ENCODE data around the gene CCNG2. TPM values are rescaled to one million over a fixed set of nuclear protein-coding genes. Genes with fewer than 3 reads are reported as not detected.
"Not testable (repeated sequence)": the region's sequence is repeated elsewhere in the genome, so short reads cannot be mapped to it uniquely, and the experiment has no call there.

CCNG2 gene
- total RNA-seq, 2 donors from 2014 or later: 34.0 to 145 TPM

- no peak for DNase-seq
- Histone ChIP-seq H3K36me3 (no peaks in the 10 kb centered on the region), H3K4me1 (no peaks in the 10 kb centered on the region), H3K9ac (ENCODE audit: low read depth in 2 of 2, low read length in 2 of 2) (no peak overlapping the region), H3K4me3 (no peak overlapping the region), H3K27ac (no peak overlapping the region), H3K9me3 (no peaks in the 10 kb centered on the region), H3K27me3 (no peaks in the 10 kb centered on the region)
- no peak for TF ChIP-seq CTCF (IDR thresholded peaks at IDR 0.05)
- intact Hi-C loops (cut with DNase I): no loop called here
These were observed 30.2 kb upstream of the CCNG2 start for GRCh38 chr4:77126809-77127208.

DNA sequence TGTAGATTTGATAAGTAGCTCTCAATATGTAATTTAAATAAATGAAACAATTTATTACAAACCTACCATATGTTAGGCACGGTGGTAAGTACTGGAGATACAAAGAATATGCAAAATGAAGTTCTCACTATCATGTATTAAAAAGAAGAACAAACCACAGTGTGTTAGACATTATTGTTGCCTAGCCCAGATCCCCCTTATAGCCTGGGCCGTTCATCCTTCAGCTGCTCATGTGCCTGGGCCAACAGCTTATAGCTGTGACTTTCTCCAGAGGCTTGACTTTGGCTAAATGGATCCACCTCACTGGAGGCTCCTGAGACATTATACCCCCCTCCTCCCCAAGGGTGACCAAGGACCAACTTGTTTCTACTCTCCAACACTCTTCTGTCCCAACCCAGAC lies 29.8 kb upstream of the CCNG2 start:
- H3K9ac ChIP-seq (ENCODE audit: low read depth in 2 of 2, low read length in 2 of 2): no peak overlapping the region
- TF ChIP-seq CTCF (IDR thresholded peaks at IDR 0.05): no peak
- H3K27me3 ChIP-seq: no peaks in the 10 kb centered on the region
- H3K4me1 ChIP-seq: no peaks in the 10 kb centered on the region
- peak overlapping the region; percentile 11 for H3K27ac ChIP-seq
- H3K4me3 ChIP-seq: no peak overlapping the region
- no peaks in the 10 kb centered on the region for H3K9me3 ChIP-seq
- intact Hi-C loops (cut with DNase I): no loop called here
- no peaks in the 10 kb centered on the region for H3K36me3 ChIP-seq
- DNase-seq: no peak

GRCh38 chr4:77127837-77128621 lies 29.0 kb upstream of the CCNG2 start:
- no peak overlapping the region for H3K9ac ChIP-seq (ENCODE audit: low read depth in 2 of 2, low read length in 2 of 2)
- TF ChIP-seq CTCF (IDR thresholded peaks at IDR 0.05): no peak
- H3K27me3 ChIP-seq: no peaks in the 10 kb centered on the region
- no peak overlapping the region for H3K4me3 ChIP-seq
- no peak for DNase-seq
- no peaks in the 10 kb centered on the region for H3K4me1 ChIP-seq
- H3K9me3 ChIP-seq: no peaks in the 10 kb centered on the region
- intact Hi-C loops (cut with DNase I): no loop called here
- H3K27ac ChIP-seq: peak overlapping the region; percentile 11
- no peaks in the 10 kb centered on the region for H3K36me3 ChIP-seq

- Histone ChIP-seq H3K4me1 (no peaks in the 10 kb centered on the region), H3K27ac (no peak overlapping the region), H3K4me3 (no peak overlapping the region), H3K36me3 (no peaks in the 10 kb centered on the region), H3K9ac (ENCODE audit: low read depth in 2 of 2, low read length in 2 of 2) (no peak overlapping the region), H3K27me3 (no peaks in the 10 kb centered on the region), H3K9me3 (no peaks in the 10 kb centered on the region)
- DNase-seq: no peak
- TF ChIP-seq CTCF (IDR thresholded peaks at IDR 0.05): no peak
- intact Hi-C loops (cut with DNase I): no loop called here
These were observed 24.2 kb upstream of the CCNG2 start for GRCh38 chr4:77132652-77133312.

DNA sequence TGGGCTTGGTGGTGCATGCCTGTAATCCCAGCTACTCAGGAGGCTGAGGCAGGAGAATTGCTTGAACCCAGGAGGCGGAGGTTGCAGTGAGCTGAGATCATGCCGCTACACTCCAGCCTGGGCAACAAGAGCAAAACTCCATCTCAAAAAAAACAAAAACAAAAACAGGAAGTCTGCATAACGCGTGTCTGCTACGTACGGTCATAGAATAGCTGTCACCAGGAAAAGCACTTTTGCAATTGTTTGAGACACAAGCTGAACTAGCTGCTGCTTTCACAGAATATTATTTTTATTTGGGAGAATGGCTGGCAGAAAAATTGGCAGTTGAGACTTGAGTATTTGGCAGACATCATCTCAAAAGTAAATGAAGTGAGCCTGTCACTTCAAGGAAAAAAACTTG lies 19.6 kb upstream of the CCNG2 start:
- H3K9me3 ChIP-seq; H3K4me1 ChIP-seq; H3K36me3 ChIP-seq; H3K4me3 ChIP-seq; H3K27ac ChIP-seq; intact Hi-C loops (cut with DNase I); DNase-seq; H3K27me3 ChIP-seq; H3K9ac ChIP-seq (ENCODE audit: low read depth in 2 of 2, low read length in 2 of 2): not testable (repeated sequence)
